GM19372 (cell line): ENCODE measurements around the gene PTPN20.
"Not testable (repeated sequence)": the region's sequence is repeated elsewhere in the genome, so short reads cannot be mapped to it uniquely, and the experiment has no call there.

Experiments used
- ATAC-seq: cut with Tn5 transposase; IDR thresholded peaks from one replicate; pipeline ENCODE4 v1.9.1; 2021; ENCODE audit warnings: mild to moderate bottlenecking, low read depth, moderate library complexity; ENCODE audit not compliant: unreplicated experiment

PTPN20 gene, protein sequence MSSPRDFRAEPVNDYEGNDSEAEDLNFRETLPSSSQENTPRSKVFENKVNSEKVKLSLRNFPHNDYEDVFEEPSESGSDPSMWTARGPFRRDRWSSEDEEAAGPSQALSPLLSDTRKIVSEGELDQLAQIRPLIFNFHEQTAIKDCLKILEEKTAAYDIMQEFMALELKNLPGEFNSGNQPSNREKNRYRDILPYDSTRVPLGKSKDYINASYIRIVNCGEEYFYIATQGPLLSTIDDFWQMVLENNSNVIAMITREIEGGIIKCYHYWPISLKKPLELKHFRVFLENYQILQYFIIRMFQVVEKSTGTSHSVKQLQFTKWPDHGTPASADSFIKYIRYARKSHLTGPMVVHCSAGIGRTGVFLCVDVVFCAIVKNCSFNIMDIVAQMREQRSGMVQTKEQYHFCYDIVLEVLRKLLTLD

DNA sequence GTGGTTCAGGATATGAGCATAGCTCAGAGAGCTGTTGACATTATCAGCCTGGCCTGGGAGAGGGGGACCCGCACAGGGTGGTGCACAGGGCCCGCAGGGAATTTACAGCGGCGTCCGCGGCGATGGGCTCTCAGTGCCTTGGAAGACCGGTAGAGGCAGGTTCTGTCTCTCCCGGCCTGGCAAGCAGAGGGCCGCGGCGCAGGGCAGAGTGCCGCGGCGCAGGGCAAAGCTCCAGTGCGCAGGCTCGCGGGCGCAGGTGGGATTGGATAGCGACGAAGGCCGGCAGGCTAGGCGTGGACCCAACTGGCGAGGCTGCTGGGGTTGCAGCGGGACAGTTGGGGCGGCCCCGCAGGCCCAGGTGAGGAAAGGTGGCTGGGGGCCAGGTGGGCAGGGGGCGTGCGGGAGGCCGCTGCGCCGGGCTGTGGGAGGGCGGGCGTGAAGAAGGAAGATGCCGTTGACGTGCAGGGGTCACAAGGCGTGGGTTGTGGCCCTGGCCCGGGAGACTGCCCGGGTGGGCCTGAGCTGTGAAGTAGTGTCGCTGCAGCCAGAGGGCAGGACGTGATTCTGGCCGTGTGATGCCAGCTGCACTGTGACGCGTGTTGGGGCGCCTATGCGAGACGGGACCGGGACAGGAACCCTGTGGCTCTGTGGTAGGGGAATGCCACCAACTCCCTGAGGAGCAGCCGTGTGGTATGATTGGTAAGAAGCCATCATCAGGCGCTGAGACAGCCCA, at the start of gene PTPN20:
TSS of gene PTPN20 (plus strand) at position 285 of the 733 bp plus-strand sequence. CDS start 21,072 bp downstream, outside the sequence.
- ATAC-seq = not testable (repeated sequence)

DNA sequence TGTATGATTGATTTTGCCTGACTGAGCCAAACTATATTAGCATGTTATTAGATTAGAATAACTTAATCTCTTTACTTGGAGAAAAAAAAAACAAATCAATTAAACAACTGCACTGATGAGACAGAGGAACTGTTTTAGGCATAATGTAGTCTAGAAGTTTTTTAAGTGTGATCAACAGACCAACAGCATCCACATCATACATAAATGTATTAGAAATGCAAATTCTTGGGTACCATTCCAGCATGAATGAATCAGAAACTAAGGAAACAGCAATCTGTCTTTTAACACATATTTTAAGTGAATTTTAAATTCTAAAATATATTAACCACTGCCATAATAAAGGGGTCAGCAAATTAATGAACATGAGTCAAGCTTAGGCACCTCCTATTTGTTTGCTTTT, 41.5 kb upstream of the PTPN20 start:
- ATAC-seq = not testable (repeated sequence)

DNA sequence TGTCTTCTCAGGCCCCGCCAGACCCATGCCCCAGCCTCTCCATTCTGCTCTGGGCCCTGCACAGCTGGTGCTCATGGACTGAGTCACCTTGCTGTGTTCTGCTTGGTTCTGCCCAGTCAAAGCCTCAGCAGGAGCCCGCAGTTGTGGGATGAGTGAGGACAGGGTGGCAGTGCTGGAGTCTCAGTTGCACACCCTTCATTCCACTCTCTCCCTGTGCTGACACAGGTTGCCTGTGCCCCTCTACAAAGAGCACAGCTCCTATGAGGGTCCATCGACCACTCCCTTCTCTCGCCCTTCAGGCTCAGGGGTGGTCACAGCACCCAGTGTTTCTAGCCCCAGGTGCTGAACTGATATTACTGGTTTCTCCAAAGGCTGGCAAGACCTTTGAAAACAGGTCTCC, 39.6 kb upstream of the PTPN20 start:
- not testable (repeated sequence) for ATAC-seq

DNA sequence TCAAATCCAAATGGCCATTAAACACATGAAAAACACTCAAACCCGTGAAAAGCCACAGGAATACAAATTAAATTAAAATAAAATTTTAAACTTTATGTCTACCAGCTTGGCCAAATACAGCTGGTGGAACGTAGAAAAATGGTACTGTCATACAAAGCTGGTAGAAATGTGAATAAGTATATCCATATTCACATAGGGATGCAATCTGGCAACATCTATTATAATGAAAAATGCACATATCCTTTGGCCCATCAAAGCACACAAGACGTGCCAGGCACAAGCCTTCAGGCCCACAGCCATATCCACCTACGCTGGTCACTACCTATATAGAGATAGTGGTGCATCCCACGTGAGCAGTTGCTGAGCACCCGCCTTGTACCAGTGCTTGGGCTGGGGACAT, 35.9 kb upstream of the PTPN20 start:
- not testable (repeated sequence) for ATAC-seq

DNA sequence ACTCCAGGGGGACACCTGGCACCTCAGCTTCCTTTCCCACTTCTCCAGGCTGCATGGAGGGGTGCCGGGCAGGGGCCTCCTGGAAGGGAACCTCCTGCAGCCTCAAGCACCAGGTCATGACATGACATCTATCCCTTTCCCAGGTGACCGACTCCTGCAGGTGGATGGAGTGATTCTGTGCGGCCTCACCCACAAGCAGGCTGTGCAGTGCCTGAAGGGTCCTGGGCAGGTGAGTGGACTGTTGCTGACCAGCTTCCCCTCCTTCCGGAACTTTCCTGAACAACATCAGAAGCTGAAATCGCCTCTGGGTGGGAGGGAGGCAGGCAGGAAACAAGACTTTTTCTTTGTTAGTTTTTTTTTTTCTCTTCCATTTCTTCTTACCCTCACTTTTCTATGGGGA, 34.5 kb upstream of the PTPN20 start:
- ATAC-seq = not testable (repeated sequence)

DNA sequence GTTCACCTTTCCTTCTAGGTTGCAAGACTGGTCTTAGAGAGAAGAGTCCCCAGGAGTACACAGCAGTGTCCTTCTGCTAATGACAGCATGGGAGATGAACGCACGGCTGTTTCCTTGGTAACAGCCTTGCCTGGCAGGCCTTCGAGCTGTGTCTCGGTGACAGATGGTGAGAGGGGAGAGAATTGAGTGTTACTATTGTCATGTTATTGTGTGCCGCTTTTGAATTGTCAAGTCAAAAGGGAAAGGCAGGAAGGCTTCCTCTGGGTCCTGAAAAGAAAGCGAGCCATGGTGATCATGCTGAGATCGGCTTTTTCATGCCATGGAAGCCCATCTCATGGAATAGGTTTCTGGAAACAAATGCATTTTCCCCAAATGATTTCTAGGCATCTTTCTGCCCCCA, 32.5 kb upstream of the PTPN20 start:
- not testable (repeated sequence) for ATAC-seq

DNA sequence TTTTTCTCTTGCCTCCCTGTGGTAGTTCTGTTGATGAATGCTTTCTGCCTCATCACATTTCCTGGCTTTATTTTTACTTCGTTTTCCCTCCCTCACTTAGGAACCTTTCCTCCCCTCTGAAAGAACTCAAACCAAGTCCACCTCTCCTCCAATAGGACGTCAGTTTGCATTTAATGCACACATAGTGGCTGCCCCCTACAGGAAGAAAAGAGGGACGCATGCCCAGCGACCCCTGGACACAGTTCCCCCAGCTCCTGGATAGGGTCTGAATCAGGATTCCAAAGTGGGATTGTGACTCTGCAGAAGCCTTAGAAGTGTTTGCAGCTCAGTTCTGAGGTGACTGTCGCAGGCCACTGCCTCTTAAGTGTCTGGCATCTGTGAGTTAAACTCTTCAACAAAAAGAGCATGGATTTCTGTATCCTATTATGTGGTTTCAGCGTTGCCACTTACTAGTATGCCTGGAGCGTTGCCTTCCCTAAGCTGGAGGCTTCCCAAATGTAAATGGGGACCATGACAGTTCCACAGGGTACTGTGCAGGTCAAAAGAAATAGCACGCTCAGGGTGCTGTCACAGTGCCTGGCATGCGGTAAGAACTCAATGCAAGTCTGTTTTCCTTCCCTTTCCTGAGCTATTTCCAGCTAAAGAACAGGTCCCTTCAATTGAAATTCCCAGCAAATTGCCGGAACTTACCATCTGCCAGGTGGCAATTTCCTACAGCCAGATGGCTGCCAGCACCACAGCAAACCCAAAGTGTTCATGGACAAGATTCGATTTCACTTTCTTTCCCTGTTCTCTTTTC, 20.2 kb upstream of the PTPN20 start:
- ATAC-seq = not testable (repeated sequence)

DNA sequence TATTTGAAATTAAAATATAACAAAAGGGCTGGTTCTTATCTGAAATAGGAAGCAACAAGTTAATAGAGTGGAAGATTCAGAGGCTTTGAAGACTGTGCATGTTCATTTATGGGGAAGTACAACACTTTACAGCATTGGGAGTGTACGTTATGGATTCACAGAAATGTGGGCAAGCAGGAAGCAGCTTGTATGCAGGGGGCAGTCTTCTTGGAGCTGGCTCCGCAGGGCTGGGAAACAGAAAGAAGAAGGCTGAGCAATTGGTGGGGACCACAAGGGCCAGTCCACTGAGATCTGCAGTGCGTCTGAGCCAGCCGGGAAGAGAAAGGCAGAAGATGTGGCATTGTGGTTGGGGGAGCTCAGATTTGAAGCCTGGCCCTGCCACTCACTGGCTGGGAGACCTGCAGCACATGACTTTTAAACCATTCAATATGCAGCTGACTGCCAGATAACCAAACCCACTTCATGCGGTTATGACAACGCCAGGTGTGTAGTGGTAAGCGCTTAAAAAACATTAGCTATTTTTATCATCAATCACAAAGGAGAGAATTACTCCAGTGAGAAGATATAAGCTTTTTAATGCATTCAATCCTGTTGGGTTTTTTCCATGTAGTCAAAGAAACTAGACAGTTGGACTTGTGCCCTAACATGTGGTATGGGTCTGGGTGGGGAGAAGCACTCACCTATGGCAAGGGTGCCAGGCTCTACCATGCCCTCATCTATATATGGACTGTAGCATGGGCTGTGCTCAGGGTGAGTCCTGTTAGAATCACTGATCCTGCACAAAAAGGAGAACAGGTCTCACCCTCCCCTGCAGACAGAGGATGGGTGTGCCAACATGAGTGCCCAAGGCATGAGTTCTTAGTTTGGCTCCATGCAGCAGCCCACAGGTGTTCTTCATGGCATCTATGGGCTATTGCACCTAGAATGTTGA, 14.2 kb upstream of the PTPN20 start:
- ATAC-seq = not testable (repeated sequence)

DNA sequence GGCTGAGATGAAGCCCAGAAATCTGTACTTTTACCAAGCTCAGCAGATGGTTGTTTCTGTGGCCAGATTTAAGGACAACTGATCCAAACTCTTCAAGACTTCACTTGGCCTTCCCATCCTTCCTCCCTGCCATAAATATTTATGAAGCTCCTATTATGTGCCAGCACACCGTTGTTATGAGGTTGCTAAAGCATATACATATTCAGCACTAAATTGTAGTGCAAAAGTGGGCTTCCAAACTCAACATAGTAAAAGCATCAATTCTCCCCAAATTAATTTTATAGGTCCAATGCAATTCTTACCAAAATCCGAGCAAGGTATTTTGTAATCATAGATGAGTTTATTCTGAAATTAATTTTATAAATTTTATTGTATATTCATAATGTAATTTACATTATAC, 10.0 kb upstream of the PTPN20 start:
- not testable (repeated sequence) for ATAC-seq

DNA sequence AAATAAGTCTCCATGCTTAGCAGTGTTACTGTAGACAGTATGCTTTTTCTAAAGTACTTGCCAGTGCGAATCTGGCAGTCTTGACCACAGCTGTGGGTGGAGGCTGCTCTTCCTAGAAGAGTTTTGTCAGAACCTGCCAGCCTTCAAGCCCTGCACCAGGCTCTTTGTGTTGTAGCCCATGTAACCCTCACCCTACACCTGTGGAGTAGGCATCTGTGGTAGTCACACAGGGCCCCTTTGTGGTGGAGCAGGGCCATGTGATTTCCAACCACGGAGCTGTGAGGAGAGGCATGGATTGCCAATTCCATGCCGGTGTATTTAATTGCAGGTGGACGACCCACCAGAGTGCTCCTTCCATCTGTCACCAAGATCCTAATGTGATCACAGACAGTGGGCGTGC, 7.4 kb upstream of the PTPN20 start:
- not testable (repeated sequence) for ATAC-seq

DNA sequence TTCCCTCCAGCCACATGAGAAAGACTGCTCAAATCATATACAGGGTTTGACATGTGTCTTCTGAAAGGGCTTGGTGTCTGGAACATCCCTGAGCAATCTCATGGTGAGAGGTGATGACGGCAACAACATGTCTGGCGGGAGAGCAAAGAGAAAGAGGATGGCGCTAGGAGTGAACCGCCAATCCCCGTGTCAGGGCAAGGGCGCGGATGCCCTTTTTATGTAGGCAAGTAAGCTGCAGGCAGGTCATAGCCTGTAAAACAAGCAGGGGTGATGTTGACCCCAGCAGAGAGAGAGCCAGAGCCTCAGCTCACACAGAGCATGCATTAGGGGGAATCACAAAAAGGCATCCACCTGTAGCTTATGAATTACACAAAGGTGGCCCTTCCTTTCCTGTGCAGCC, 4.9 kb upstream of the PTPN20 start:
- ATAC-seq = not testable (repeated sequence)

DNA sequence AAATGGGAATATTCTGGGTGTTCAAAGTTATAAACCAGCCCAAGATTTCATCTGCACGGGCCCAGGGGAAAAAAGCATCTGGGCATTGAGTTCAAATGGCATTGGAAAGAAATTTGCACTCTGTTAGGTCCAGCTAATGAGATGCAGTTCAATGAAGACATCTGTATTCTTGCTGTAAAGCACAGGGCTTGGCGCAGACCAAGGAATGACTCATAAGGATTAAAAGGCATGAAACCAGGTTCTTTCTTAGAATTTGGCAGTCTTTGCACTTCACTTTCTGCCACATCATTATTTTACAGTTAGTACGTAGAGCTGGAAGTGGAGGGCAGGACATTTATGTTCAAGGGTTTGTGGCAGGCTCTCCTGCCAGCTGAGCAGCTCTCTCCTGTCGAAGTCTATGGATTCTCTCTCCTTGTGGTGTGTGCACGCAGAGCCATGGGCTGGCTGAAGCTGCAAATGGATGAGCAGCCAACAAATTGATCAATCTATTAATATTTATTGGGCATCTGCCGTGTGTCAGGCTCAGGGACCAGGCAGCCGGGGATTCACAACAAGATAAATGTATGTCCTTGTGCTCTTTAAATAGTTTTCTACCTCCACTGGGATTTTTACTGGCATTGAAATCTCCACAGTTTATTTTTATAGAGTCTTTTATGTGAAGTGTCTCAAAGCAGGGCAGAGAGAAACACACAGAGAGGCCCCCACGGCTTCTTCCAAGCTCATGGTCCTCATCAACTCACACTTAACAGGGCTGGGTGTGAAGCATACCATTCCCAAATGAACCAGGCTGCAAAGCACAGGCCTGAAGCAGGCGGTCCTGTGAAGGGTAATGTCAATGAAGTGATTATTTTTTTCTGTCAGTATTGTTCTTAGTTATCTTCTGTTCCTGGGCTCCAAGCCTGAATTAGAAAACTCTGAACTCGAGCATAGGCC, 3.8 kb upstream of the PTPN20 start:
- not testable (repeated sequence) for ATAC-seq

DNA sequence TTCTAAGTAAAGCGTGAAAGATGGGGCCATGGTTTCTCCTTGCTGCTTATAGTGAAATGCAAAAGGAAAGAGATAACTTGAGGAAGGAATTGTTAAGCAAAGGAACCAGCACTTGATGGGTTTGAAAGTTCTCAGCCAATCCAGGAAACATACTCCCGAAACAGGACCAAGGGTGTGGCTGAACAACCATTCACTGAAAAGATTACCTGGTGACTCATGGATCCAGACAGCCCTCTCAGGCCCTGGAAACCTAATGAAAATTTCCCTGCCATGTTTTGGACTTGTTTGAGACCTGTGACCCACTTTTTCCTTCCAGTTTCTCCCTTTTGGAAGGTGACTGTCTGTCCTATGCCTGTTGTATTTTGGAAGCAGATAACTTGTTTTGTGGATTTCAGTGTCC, 11.3 kb downstream of the PTPN20 start:
- not testable (repeated sequence) for ATAC-seq

DNA sequence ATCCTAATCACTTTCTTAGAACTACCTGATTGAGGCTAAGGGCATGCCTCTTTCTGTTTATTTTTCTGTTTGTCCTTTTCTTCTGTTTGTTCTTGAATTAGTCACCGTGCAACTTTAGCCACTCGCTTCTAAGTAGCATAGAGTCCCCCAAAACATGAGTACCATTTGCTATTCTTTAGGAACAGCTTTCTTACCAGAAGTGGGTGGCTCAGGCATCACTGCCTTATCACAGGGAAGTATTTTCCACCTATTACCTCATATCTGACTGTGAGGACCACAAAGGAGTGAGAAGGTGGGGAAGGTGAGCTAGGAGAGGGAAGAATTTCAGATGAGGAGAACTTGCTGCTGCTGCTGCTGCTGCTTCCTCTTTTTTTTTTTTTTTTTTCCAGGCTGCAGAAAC, 13.9 kb downstream of the PTPN20 start:
- ATAC-seq = not testable (repeated sequence)

DNA sequence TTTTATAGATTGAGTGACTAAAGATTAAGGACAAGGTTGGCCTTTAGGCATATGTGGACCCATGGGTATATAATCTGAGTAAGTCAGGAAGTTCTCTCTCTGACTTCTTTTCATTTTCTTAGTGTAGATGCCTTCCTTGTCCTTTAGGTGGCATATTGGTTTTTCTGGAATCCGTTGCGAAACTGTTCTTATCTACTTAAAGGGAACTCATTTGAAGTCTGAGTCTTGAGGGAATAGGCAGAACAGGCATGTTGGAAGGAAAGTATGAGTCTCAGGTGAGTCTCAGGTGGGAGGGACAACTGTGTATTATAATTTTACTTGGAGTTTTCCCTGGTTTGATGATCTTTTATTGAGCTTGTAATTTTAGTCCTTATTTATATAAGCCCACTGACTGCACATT, 14.6 kb downstream of the PTPN20 start:
- ATAC-seq = not testable (repeated sequence)

DNA sequence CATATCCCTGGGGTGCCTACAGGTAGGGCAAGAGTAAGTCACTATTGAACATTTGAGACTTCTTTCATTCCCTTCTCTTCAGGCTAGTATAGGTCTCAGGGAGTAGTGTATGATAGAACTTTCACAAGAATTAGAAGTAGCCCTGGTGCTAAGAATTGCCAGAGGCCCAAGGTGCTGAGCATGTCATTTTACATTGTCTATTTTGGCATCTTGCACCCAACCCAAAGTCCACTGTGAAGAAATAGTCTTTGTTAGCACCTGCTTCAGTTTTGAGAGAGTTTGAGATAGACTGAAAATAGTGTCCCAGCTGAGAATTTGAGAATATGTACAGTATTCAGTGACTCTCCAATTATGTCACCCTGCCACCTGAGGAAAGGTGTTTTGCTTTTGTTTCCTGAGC, 17.6 kb downstream of the PTPN20 start:
- not testable (repeated sequence) for ATAC-seq

DNA sequence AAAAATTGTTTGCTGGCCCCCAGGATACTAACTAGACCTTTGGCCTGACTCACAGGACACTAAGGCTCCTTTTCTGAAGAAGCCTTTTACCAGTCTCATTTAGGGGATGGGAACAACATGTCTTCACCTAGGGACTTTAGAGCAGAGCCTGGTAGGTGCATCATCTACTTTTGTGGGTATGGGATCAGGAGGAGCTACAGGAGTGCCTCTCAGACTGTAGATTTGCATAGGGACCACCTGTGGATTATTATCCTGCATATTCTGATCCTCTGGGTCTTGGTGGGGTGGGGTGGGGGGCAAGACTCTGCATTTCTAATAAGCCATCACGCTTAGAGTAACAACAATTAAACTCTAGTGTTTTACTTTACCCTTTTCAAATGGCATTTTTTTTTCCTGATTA, 21.2 kb downstream of the PTPN20 start:
- not testable (repeated sequence) for ATAC-seq

DNA sequence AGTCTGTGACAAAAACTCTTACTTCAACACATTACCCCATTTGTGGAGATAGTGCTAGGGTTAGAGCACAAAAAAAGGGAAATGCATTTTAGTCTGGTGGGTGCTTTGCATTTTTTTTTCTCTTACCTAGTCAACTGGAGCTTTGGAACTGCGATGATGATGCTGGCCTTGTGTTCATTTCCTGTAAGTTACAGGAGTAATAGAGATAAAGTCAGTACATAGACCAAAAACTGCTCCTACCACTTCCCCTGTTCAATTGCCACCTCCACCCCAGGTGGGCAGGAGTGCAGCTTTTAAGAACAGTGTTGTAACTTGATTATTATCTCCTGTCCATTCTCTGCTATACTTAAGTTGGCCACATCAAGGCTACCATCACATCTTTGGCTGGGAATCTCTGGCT, 29.9 kb downstream of the PTPN20 start:
- not testable (repeated sequence) for ATAC-seq
